OCI-M2 (cell line): ENCODE results near the gene LLGL2.

Experiments used
- DNase-seq: peaks from one replicate; lab custom pipeline; 2025; ENCODE audit not compliant: unreplicated experiment; lab: John Stamatoyannopoulos, UW

Gene LLGL2

GRCh38 chr17:75611851-75612429 lies 86.4 kb downstream of the LLGL2 start:
- DNase-seq: no peak

- no peak for DNase-seq
Measured at GRCh38 chr17:75612906-75613626, 87.6 kb downstream of the LLGL2 start.

- DNase-seq: no peak
Measured at GRCh38 chr17:75614006-75614405, 88.5 kb downstream of the LLGL2 start.

- no peak for DNase-seq
Measured at GRCh38 chr17:75614556-75615270, 89.2 kb downstream of the LLGL2 start.

GRCh38 chr17:75615301-75615700 lies 89.8 kb downstream of the LLGL2 start:
- DNase-seq: no peak

GRCh38 chr17:75616521-75617122 lies 91.1 kb downstream of the LLGL2 start:
- no peak for DNase-seq

- no peak for DNase-seq
Measured at GRCh38 chr17:75617218-75617617, 91.7 kb downstream of the LLGL2 start.

- no peak for DNase-seq
Measured at GRCh38 chr17:75617675-75618074, 92.2 kb downstream of the LLGL2 start.

GRCh38 chr17:75619506-75620431 lies 94.3 kb downstream of the LLGL2 start:
- DNase-seq: no peak

- DNase-seq: no peak
Measured at GRCh38 chr17:75621489-75621888, 96.0 kb downstream of the LLGL2 start.

GRCh38 chr17:75622076-75622475 lies 96.6 kb downstream of the LLGL2 start:
- DNase-seq: no peak

GRCh38 chr17:75622771-75623273 lies 97.3 kb downstream of the LLGL2 start:
- no peak for DNase-seq

- DNase-seq: no peak
Measured at GRCh38 chr17:75623386-75623785, 97.9 kb downstream of the LLGL2 start.

- no peak for DNase-seq
Measured at GRCh38 chr17:75624021-75624420, 98.5 kb downstream of the LLGL2 start.
